Peyer's patch (tissue), 4 donors: Measurements from ENCODE around the gene NPAT.

Source experiments
- POLR2A ChIP-seq, 2 donors: fragments of 450-650 bp; IDR thresholded peaks; one replicate each; pipeline ENCODE4 v1.5.1; 2017; ENCODE audit warnings: antibody characterized with exemption in 2 of 2, mild to moderate bottlenecking in 2 of 2, moderate library complexity in 2 of 2
- TF ChIP-seq, protein P1 (sequence below), 6 experiments: fragments of 450-650 bp in 4 of 6; fragments of 200-600 bp in 2 of 6; sonication (generic) in 1 of 6; IDR thresholded peaks; one replicate each; pipeline ENCODE4 v1.5.1; 2017 to 2019; ENCODE audit warnings: antibody characterized with exemption in 6 of 6, mild to moderate bottlenecking in 3 of 6, moderate library complexity in 1 of 6

DNA sequence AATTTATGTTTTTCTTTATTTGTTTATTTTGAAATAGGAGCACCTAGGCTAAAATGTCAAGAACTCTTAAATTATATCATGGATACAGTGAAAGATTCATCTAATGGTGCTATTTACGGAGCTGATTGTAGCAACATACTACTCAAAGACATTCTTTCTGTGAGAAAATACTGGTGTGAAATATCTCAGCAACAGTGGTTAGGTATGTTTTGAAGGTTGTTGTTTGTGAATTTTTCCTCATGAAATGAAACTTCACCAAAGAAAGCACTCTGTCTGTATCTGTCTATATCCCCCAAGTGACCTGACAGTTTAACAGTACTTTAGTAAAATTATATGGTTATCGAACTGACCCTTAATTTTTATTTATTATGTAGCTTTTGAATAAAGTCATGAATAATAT, 13.2 kb upstream of the NPAT start:
- TF ChIP-seq, protein P1, sequence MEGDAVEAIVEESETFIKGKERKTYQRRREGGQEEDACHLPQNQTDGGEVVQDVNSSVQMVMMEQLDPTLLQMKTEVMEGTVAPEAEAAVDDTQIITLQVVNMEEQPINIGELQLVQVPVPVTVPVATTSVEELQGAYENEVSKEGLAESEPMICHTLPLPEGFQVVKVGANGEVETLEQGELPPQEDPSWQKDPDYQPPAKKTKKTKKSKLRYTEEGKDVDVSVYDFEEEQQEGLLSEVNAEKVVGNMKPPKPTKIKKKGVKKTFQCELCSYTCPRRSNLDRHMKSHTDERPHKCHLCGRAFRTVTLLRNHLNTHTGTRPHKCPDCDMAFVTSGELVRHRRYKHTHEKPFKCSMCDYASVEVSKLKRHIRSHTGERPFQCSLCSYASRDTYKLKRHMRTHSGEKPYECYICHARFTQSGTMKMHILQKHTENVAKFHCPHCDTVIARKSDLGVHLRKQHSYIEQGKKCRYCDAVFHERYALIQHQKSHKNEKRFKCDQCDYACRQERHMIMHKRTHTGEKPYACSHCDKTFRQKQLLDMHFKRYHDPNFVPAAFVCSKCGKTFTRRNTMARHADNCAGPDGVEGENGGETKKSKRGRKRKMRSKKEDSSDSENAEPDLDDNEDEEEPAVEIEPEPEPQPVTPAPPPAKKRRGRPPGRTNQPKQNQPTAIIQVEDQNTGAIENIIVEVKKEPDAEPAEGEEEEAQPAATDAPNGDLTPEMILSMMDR (IDR thresholded peaks at IDR 0.05) = no peak
- TF ChIP-seq POLR2A (IDR thresholded peaks at IDR 0.05) = no peak
